Stimulated activated CD8-positive, alpha-beta memory T cell treated with anti-CD3 and anti-CD28 coated beads, Interleukin-4, amount 100 ng/mL, for 1 hour (primary cell): ENCODE data around the gene CLEC4G.

Experiments used
- DNase-seq, 2 donors: peaks; one replicate each; pipeline ENCODE4 v3.0.0-alpha.2; 2020; ENCODE audit warnings: low read depth in 2 of 2, low spot score in 1 of 2

CLEC4G gene

DNA sequence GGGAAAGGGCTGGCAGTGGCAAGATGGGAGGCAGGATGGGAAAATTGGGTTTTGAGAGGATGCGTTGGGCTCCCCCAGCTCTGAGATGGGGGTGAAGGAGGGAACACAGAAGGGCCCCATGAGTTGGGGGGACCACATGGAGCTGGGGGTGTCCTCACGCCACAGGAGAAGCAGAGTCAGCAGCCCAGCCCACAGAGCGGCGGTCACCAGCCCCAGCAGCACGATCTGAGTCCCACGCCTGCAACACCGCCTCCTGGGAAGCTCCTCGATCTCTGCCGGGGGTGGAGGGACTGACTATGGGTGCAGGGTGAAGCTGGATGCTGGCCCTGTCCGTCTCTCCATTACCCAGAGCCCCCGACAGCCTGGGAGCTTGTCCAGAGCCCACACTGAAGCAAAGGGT lies 33.3 kb downstream of the CLEC4G start:
- DNase-seq: no peak

DNA sequence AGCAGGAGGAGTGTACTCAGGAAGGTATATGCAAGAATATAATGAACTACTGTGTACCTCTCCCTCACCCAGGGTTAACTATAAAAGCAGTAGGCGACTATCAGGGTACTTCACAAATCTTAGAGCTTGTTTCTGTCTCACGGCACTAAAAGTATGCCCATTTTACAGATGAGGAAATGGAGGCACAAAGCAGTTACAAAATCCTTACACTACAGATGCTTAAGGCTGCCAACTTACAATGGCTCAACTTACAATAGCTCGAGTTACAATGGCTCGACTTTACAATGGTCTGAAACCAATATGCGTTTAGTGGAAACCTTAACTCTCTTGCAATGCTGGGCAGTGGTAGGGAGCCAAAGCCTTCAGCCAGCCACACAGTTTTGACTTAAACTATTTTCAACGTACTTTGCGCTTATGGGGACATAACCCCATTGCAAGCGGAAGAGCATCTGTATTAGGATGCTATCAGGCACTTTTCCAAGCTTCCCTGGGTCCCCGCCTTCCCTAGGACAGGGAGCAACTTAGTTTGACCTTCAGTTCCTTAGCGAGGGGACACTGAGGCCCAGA lies 34.1 kb downstream of the CLEC4G start:
- no peak for DNase-seq

DNA sequence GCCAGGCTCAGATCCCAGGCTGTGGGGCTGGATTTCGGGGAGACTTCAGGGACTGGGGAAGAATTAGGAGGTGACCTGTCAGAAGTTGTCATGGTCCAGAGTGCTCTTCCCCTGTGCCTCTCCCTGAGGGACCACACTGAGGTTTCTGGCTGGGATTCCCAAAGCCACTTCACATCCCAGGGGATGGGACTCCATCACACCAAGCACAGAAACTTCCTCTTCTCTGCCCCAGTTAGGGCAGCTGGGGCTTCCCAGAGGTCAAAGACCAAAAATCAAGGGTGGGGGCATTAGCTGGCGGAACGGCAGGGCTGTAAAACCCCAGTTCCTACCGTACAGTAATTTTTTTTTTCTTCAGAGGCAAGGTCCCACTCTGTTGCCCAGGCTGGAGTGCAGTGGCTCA lies 37.4 kb downstream of the CLEC4G start:
- DNase-seq: no peak

DNA sequence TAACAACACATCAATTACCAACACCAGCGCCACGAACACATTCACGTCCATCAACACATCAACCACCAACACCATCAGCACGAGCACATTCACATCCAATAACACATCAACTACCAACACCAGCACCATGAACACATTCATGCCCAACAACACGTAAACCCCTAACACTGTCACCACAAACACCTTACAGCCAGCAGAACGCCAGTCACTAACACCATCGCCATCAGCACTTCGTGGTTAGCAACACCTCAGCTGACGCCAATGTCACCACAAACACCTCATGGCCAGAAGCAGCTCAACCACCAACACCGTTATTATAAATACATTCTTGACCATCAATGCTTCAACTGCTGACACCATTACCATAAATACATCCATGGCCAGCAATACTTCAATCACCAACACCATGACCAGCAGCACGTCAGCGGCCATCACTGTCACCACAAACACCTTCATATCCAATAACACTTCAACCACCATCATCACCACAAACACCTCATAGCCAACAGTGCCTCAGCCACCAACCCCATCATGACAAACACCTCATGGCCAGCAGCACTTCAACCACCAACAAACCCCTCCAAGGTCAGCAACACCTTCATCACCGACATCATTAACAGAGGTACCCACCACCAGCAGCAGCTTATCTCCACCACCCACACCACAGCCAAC lies 39.4 kb downstream of the CLEC4G start:
- DNase-seq: no peak

DNA sequence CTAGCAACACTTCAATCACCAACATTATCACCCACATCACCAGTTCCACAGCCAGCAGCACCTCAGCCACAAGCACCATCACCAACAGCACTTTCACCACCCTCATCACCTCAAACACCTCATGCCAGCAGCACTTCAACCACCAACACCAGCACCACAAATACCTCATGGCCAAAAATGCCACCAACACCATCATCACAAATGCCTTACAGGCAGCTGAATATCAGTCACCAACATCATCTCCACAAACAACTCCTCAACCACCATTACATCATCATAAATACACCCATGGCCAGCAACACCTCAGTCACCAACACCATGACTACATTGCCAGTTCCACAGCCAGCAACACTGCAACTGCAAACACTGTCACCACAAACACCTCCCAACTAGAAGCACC lies 40.4 kb downstream of the CLEC4G start:
- no peak for DNase-seq

DNA sequence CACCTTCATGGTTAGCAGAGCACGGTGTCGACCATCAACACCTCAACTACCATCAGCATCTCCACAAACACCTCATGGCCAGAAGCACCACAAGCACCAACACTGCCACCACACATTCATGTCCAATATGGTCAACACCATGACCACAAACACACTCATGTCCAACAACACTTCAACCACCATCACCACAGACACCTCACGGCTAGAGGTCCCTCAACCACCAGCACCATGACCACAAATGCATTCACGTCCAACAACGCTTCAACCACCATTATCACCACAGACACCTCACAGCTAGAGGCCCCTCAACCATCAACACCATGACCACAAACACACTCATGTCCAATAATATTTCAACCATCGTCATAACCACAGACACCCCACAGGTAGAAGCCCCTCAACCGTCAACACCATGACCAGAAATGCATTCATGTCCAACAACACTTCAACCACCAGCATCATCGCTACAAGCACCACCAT lies 41.1 kb downstream of the CLEC4G start:
- DNase-seq: no peak

DNA sequence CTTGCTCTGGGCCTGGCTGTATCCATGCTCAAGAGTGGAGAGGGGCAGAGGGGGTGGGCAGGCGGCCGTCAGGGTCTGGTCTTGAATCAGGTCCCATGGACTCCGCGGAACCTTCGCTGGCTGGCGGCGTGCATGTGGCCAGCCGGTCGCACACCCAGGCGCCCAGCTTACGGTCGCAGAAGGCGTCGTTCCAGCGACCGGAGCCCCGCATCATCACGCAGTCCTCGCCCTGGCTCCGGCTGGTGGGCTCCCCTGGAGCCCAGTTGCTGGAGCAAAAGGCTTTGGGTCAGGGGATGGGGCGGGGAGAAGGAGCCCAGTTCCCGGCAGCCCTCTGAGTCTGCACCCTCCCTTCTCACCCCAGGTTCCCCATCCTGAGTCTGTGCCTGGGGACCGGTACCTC lies 42.7 kb downstream of the CLEC4G start:
- DNase-seq: no peak

DNA sequence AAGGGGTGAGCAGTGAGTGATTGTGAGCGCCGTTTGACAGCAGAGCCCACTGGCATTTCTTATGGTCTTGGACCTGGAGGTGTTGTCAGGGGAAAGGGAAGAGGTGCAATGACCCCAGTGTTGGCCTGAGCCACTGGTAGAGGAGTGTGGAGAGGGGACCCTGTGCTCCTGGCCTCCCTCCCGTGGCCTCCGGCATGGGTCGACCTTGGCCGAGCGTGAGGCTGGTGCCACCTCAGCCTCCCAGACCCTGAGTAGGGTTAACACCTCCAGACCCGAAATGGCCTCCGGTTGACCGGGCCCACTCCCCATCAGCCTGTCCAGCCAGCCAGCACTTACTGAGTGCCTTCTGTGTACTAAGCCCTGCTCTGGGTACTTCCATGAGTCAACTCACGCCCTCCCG lies 44.7 kb downstream of the CLEC4G start:
- no peak for DNase-seq

DNA sequence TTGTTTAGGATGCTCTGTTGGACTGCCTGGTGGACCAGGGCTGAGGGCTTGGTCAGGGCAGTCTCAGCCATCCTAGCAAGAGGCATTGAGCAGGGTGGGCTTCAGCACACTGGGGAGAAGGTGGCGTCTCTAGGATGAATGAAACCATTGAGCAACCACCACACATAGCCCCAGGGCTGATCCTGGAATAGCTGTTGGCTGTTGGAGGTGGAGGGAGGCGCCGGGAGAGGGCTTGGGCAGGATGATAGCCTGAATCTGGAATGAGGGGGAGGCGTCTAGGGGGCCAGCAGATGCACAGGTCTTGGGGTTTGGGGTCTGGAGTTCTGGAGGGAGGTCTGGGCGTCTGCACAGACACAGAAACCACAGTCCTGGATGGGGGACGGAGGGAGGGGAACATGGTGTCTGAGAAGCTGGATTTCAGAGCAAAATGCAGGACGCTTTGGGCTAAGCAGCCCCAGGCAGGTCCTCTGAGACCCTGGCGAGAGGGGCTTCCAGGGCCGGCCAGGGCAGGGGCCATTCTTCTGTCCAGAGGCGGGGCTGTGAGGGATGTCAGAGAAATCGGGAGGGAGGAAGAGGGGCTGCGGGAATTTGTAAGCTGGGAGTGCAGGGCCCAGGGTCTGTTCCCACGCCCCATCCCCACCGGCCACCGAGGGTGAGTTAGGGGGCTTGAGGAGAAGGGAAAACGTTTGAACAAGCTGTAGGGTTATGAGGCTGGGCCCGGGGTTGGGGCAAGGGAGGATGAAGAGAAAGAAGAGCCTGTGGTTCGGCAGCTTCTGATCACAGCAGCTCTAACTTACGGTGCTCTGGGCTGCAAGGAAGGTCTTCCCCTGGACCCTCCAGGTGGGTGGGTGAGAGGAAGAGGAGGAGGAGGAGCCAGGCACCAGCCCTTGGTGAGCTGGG lies 46.1 kb downstream of the CLEC4G start:
- DNase-seq: no peak

DNA sequence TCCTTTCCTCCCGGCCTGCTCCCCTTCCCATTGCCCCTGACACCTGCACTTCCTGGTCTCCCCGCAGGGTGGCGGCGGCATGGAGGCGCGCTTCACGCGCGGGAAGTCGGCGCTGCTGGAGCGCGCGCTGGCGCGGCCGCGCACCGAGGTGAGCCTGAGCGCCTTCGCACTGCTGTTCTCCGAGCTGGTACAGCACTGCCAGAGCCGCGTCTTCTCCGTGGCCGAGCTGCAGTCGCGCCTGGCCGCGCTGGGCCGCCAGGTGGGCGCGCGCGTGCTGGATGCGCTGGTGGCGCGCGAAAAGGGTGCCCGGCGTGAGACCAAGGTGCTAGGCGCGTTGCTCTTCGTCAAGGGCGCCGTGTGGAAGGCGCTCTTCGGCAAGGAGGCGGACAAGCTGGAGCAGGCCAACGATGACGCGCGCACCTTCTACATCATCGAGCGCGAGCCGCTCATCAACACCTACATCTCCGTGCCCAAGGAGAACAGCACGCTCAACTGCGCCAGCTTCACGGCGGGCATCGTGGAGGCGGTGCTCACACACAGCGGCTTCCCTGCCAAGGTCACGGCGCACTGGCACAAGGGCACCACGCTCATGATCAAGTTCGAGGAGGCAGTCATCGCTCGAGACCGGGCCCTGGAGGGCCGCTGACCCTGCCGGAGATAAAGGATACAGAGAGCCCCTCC lies 49.6 kb downstream of the CLEC4G start:
- no peak for DNase-seq

DNA sequence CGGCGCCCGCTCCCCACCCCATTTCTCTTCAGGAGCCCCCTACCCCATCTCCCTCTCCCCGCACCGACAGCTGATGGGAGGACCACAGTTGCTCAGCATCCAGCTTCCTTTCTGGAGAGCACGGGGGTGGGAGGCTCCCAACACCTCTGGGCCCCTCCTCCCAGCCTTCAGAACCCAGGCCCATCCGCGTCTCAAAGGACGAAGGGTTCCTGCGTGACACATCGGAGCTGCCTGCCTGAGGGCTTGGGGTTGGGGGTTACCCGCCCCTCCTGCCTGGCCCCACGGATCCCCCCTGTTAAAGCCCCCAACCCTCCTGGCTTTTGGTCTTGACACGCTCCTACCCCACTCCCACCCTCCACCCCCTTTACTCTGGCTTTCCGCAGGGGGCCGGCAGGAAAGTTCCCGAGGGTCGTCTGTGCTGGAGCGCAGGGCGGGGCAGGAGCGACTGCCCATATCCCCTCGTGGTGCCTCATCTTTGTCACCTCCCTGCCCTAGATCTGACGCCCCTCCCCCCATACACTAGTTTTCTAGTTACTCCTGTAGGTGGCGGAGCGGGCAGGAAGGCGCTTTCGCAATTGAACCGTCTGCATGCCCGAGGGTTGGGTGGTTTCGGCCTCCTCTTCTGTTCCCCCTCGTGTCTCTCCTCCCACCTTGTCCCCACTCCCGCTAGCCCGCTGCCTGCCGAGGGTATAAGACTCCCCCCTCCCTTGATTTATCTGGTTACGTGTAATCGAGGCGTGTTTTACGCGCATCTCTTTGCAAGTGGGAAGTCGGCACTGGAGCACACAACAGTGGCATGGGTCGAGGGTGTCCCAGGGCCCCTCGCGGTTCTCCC lies 50.4 kb downstream of the CLEC4G start:
- peak; percentile 60 to 68 for DNase-seq

DNA sequence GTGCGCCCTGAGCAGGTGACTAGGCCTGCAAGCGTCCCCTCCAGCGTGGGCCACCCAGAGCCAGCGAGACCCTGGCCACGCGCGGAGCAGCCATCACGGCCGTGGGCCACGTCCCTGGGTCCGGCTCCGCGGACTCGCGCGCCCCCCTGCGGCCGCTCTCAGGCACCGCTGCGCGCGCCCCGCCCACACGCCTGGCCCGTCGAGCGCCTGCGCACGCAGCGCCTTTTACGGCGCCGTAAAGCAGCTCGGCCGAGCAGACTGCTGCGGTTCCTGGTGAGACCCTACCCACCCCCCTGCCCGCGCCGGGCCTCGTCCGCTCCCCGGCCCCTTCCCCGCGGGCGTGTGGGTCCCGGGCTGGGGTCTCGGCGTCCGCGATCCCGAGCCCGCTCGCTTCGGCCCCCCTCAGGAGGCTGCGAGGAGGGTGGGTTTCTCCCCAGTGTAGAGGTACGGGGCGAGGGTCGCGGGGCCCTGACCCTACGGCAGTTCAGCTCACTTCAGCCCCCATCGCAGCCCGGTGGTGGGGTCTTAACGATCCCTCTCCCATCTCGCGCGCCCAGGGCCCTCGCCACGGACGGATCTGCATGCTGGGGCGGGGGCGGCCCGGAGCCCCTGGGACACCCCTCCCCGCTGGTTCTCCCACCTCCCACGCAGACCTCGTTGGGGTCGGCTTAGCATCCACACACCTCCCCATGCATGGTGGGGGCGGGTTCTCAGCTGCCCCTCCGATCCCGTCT lies 51.1 kb downstream of the CLEC4G start, which contains the start of gene TRAPPC5:
TSS of gene TRAPPC5 (plus strand) at position 228 of the 734 bp plus-strand sequence. CDS start 1,421 bp downstream, outside the sequence.
- peak; percentile 56 to 71 for DNase-seq

DNA sequence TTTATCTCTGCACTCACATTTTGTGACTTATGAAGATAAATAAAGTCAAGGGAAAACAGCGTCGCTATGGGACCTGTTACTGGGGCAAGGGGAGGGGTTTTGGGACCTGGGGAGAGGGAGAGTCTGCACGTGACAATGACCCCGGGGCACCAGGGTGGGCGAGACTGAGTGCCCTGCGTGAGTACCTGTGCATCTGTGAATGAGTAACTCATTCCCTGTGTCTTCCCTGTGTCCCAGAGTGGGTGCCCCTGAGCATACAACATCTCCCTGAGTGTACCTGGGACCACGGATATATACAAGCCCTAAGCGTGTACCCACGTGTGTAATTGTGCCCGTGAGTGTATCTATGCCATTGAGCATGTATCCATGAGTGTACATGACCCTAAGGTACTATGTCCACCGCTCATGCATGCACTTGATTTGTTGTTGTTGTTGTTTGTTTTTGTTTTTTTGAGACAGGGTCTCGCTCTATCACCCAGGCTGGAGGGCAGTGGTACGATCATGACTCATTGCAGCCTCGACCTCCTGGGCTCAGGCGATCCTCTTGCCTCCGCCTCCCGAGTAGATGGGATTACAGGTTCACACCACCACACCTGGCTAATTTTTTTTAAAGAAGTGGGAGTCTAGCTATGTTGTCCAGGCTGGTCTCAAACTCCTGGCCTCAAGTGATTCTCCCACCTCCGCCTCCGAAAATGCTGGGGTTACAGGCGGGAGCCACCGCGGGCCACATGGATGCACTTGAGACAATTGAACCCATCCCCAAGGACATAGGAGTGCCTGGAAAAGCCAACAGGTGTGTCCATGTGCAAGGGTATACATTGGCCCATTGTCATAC lies 51.9 kb downstream of the CLEC4G start:
- no peak for DNase-seq

DNA sequence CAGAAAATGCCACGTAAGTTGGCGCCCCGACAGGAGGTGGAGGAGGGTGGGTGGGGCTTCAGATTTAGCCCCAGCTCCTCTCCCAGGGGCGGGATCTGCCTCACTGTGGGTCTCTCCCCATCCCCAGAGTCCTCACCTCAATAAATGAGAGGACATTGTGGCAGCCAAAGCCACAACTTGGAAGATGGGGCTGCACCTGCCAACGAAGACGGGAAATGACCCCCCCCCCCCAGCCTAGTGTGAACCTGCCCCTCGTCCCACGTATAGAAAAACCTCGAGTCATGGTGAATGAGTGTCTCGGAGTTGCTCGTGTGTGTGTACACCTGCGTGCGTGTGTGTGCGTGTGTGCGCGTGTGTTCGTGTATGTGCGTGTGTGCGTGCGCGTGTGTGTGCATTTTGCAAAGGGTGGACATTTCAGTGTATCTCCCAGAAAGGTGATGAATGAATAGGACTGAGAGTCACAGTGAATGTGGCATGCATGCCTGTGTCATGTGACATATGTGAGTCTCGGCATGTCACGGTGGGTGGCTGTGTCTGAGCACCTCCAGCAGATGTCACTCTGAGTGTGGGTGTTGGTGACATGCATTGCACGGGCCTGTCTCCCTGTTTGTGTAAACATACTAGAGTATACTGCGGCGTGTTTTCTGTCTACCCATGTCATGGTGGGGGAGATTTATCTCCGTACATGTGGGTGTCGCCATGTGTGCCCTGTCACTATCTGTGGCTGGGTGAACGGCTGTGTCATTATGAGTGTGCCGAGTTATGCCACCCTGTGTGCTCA lies 52.7 kb downstream of the CLEC4G start:
- peak in 1 of 2 donors; percentile 40 for DNase-seq
